ENCODE data around the gene TOM1L2. TPM values are rescaled to one million over a fixed set of nuclear protein-coding genes. Genes with fewer than 3 reads are reported as not detected.
A peak's percentile ranks its signal among the peaks of the same experiment; 100 is the strongest.

Gene TOM1L2
- total RNA-seq: 13.2 and 19.4 TPM in 2 replicates

GRCh38 chr17:17972126-17972951 lies at the start of gene TOM1L2, which contains the start of gene DRC3:
Gene TOM1L2, minus strand, starts transcription at chr17:17972400. Its CDS starts 87 bp downstream, at chr17:17972313.
Gene DRC3, plus strand, starts transcription at chr17:17972862. Its CDS starts 4,737 bp downstream, at chr17:17977599.
- peak within 1 kb of the TSS; percentile 81 for H3K4me3 ChIP-seq (ENCODE audit: low read depth, low read length)
- no peak for TF ChIP-seq CTCF (conservative IDR thresholded peaks at IDR 0.05; ENCODE audit: low read depth, low read length)
- DNase-seq (ENCODE audit: low read depth): peak; percentile 100

- DNase-seq (ENCODE audit: low read depth): no peak
- no peak overlapping the region for H3K4me3 ChIP-seq (ENCODE audit: low read depth, low read length)
- no peak for TF ChIP-seq CTCF (conservative IDR thresholded peaks at IDR 0.05; ENCODE audit: low read depth, low read length)
These were observed 49.2 kb upstream of the TOM1L2 start for GRCh38 chr17:18021372-18021771.

- DNase-seq (ENCODE audit: low read depth): no peak
- no peak for TF ChIP-seq CTCF (conservative IDR thresholded peaks at IDR 0.05; ENCODE audit: low read depth, low read length)
These were observed 48.8 kb upstream of the TOM1L2 start for GRCh38 chr17:18020971-18021370.

GRCh38 chr17:18019838-18020154 lies 47.6 kb upstream of the TOM1L2 start:
- no peak overlapping the region for H3K4me3 ChIP-seq (ENCODE audit: low read depth, low read length)
- no peak for TF ChIP-seq CTCF (conservative IDR thresholded peaks at IDR 0.05; ENCODE audit: low read depth, low read length)
- no peak for DNase-seq (ENCODE audit: low read depth)

More at GRCh38 chr17:18020971-18021370, 48.8 kb upstream of the TOM1L2 start:
- H3K4me3 ChIP-seq (ENCODE audit: low read depth, low read length): no peak overlapping the region

GRCh38 chr17:18018411-18018921 lies 46.3 kb upstream of the TOM1L2 start:
- DNase-seq (ENCODE audit: low read depth): no peak
- no peak for TF ChIP-seq CTCF (conservative IDR thresholded peaks at IDR 0.05; ENCODE audit: low read depth, low read length)
- H3K4me3 ChIP-seq (ENCODE audit: low read depth, low read length): no peak overlapping the region

- no peak overlapping the region for H3K4me3 ChIP-seq (ENCODE audit: low read depth, low read length)
- DNase-seq (ENCODE audit: low read depth): no peak
- TF ChIP-seq CTCF (conservative IDR thresholded peaks at IDR 0.05; ENCODE audit: low read depth, low read length): no peak
These were observed 45.8 kb upstream of the TOM1L2 start for GRCh38 chr17:18017958-18018357.
